Measurements from ENCODE around the gene ILF2. TPM values are rescaled to one million over a fixed set of nuclear protein-coding genes. Genes with fewer than 3 reads are reported as not detected.

Gene ILF2
- total RNA-seq, 2 donors from 2014 or later = 69.2 to 80.9 TPM

DNA sequence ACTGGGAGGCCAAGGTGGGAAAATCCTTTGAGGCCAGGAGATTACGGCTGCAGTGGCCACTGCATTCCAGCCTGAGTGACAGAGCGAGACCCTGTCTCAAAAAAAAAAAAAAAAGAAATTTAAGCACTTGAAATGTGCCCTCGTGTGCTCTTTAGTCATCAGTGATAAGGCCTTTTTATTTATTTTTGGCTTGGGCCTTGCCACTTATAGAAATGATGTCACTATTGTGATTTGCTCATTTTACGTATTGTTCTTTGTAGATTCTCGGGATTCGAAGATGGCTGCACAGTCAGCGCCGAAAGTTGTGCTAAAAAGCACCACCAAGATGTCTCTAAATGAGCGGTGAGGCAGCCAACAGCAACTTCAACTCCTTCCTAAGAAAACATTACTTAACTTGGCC lies 34.5 kb downstream of the ILF2 start:
- H3K9me3 ChIP-seq = no peaks in the 10 kb centered on the region
- DNase-seq (ENCODE audit: low spot score) = no peak
- H3K4me1 ChIP-seq = peaks cover 0 to 75% of the 10 kb centered on the region in 2 donors
- H3K36me3 ChIP-seq = peaks cover 62% of the 10 kb centered on the region
- peak overlapping the region; percentile 100 for H3K27ac ChIP-seq
- H3K4me3 ChIP-seq = no peak overlapping the region
- no peaks in the 10 kb centered on the region for H3K27me3 ChIP-seq
- TF ChIP-seq, protein P1, sequence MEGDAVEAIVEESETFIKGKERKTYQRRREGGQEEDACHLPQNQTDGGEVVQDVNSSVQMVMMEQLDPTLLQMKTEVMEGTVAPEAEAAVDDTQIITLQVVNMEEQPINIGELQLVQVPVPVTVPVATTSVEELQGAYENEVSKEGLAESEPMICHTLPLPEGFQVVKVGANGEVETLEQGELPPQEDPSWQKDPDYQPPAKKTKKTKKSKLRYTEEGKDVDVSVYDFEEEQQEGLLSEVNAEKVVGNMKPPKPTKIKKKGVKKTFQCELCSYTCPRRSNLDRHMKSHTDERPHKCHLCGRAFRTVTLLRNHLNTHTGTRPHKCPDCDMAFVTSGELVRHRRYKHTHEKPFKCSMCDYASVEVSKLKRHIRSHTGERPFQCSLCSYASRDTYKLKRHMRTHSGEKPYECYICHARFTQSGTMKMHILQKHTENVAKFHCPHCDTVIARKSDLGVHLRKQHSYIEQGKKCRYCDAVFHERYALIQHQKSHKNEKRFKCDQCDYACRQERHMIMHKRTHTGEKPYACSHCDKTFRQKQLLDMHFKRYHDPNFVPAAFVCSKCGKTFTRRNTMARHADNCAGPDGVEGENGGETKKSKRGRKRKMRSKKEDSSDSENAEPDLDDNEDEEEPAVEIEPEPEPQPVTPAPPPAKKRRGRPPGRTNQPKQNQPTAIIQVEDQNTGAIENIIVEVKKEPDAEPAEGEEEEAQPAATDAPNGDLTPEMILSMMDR (IDR thresholded peaks at IDR 0.05) = no peak

DNA sequence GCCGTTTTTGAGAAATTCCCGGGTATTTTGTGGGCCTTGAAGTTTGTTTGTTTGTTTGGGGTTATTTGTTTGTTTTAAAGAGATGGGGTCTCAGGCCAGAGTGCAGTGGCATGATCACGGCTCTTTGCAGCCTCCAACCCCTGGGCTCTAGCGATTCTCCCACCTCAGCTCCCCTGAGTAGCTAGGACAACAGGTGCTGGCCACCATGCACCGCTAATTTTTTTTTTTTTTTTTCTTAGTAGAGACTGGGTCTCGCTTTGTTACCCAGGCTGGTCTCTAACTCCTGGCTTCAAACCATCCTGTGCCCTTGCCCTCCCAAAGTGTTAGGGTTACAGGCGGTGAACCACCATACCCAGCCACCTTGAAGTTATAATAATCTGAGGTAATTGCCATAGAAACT lies 34.9 kb downstream of the ILF2 start:
- TF ChIP-seq, protein P1 (IDR thresholded peaks at IDR 0.05) = no peak
- Histone ChIP-seq H3K4me1 (peaks cover 0 to 77% of the 10 kb centered on the region in 2 donors), H3K27ac (peak overlapping the region; percentile 100)

DNA sequence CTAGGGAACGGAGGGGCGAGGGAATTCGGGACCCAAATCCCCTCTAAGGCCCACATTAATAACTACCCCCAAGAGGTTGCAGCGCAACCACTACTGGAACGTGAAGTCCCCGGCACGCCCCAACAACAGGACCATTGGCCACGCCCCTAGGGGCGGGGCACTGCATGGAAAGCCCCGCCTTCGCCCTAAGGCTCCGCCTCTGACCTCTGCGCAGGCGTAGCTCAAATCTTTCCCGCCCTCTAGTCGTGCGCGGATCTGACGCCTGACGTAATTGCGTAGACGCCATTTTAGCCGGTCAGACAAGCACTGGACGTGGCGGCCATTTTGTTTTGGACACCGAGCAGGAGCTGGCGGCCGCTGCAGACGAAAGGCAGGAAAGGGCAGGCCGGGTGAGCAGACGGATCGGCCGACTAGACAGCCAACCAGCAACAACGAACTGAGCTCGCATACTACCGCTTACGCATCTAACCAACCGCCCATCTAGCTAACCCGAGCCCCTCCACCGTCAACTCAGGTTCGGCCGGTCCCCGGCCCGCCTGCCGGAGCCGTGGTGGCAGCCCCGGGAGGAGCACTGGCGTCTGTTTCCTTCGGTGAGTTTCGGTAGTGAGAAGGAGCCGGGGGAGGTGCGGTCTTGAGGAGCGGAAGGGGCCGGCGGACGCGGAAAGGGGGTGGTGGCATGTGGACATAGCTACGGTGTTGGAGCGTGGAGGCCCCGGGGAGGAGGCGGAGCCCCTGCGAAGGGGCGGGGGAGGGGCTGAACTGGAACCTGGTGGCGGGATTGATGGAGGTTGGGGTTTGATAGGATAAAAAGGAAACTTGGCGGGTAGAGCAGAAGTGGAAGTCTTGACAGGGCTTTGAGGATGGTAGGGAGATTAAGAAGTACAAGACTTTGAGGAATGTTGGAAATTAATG lies 36.8 kb downstream of the ILF2 start, which contains the start of gene CHTOP:
Gene CHTOP (plus strand): TSS at position 313 of the 912 bp plus-strand sequence. CDS start 2,523 bp downstream, outside the sequence.
- H3K36me3 ChIP-seq = peaks cover 39% of the 10 kb centered on the region
- peaks cover 0 to 75% of the 10 kb centered on the region in 2 donors for H3K4me1 ChIP-seq
- no peaks in the 10 kb centered on the region for H3K27me3 ChIP-seq

More for the DNA sequence above, 34.9 kb downstream of the ILF2 start:
- no peaks in the 10 kb centered on the region for H3K27me3 ChIP-seq
- H3K9me3 ChIP-seq = no peaks in the 10 kb centered on the region
- no peak for DNase-seq (ENCODE audit: low spot score)
- H3K4me3 ChIP-seq = peak overlapping the region; percentile 73 to 89
- H3K36me3 ChIP-seq = peaks cover 57% of the 10 kb centered on the region

DNA sequence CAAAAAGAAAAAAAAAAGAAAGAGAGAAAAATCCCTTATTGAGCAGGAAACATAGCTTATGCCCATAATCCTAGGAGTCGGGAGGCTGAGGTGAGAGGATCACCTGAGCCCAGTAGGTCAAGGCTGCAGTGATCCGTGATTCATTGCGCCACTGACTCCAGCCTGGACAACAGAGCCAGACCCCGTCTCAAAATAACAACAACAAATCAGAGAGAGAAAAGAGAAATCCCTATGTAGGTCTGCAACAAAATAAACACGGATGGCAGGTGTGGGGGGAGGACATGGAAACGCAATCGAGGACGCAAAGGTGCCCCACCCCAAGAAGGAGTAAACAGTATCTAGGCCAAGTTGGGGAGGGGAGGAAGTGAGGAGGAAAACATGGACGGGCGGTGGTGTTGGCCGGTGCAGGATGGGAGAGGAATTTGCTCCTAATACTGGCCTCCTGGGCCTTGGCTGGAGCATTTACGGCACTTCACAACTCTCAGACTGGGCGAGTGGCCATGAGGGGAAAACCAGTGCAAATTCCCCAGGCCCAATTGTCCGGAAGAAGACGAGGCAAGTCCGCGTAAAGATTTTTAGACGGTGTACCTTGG lies 37.5 kb downstream of the ILF2 start:
- DNase-seq (ENCODE audit: low spot score) = no peak
- Histone ChIP-seq H3K27ac (peak overlapping the region; percentile 100), H3K4me3 (peak overlapping the region; percentile 73 to 89), H3K36me3 (peaks cover 31% of the 10 kb centered on the region), H3K9me3 (no peaks in the 10 kb centered on the region), H3K4me1 (peaks cover 0 to 77% of the 10 kb centered on the region in 2 donors), H3K27me3 (no peaks in the 10 kb centered on the region)
- TF ChIP-seq, protein P1 (IDR thresholded peaks at IDR 0.05) = no peak

More for the DNA sequence above, 36.8 kb downstream of the ILF2 start, which contains the start of gene CHTOP:
- Histone ChIP-seq H3K27ac (peak within 1 kb of the TSS; percentile 100), H3K4me3 (peak within 1 kb of the TSS; percentile 73 to 89), H3K9me3 (no peaks in the 10 kb centered on the region)
- peak; percentile 99 for DNase-seq (ENCODE audit: low spot score)
- TF ChIP-seq, protein P1 (IDR thresholded peaks at IDR 0.05) = no peak

DNA sequence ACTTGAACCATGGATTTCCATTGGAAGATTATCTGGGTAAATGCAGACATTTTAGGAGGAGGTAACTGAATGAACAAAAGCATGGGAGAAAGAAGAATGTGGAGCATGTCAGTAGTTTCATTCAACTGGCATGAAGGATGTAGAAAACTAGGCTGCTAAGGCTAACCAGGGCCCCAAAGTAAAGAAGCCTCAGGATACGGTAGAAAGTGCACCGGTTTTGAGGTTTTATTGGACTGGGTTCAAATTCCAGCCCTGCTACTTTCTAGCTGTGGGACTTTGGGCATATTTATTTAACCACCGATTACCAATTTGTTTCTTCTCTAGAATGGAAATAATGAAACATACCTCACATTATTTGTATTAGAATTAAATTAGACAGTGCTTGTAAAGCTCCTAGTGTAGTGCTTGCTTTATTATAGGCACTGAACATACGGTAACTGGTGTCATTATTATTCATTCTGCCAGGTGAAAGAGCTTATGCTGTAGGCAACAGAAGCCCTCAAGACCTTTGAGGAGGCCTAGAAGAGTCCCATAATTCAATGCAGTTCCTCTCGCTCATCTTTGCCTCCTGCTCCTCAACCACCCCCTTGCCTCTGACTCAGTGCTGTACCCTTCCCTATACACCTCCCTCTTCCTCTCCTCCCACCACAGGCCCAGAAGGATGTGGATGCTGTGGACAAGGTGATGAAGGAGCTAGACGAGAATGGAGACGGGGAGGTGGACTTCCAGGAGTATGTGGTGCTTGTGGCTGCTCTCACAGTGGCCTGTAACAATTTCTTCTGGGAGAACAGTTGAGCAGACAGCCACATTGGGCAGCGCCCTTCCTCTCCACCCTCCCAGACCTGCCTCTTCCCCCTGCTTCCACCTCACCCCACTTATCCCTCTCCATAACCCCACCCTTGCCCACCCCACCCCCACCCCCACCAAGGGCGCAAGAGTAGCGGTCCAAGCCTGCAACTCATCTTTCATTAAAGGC lies 39.5 kb downstream of the ILF2 start:
- Histone ChIP-seq H3K4me3 (no peak overlapping the region), H3K9me3 (no peaks in the 10 kb centered on the region), H3K27me3 (no peaks in the 10 kb centered on the region), H3K4me1 (peaks cover 0 to 77% of the 10 kb centered on the region in 2 donors), H3K27ac (peak overlapping the region; percentile 96 to 97), H3K36me3 (peaks cover 14% of the 10 kb centered on the region)
- TF ChIP-seq, protein P1 (IDR thresholded peaks at IDR 0.05) = no peak
- DNase-seq (ENCODE audit: low spot score) = no peak

All from right atrium auricular region (tissue), 2 donors.